H7 (cell line): ENCODE measurements around the gene CUBN. TPM values are rescaled to one million over a fixed set of nuclear protein-coding genes. Genes with fewer than 3 reads are reported as not detected.

Experiments used
- DNase-seq: peaks from one replicate; pipeline ENCODE4 v3.0.0; 2012
- H3K27me3 ChIP-seq: 2 replicates; pipeline ENCODE4 v1.6.0; 2011; ENCODE audit warnings: mild to moderate bottlenecking, low read length; ENCODE audit not compliant: control insufficient read depth, insufficient read depth
- H3K36me3 ChIP-seq: replicated peaks from 2 replicates; pipeline ENCODE4 v1.5.1; 2011; ENCODE audit warnings: low read length; ENCODE audit not compliant: control insufficient read depth, insufficient read depth
- H3K4me3 ChIP-seq: 2 replicates; pipeline ENCODE4 v1.5.1; 2011; ENCODE audit warnings: low read depth, mild to moderate bottlenecking, control low read depth, low read length, moderate library complexity; ENCODE audit not compliant: insufficient read depth
- total RNA-seq: library from RNA; depleted of rRNA; stranded (reverse); fragments of >200 nt; shearing (Covaris generic); gene quantifications from 2 replicates; pipeline ENCODE4 v1.2.3, GENCODE V29; 2014

CUBN gene
- total RNA-seq, 1 experiment from 2014 or later: 0.10 TPM

DNA sequence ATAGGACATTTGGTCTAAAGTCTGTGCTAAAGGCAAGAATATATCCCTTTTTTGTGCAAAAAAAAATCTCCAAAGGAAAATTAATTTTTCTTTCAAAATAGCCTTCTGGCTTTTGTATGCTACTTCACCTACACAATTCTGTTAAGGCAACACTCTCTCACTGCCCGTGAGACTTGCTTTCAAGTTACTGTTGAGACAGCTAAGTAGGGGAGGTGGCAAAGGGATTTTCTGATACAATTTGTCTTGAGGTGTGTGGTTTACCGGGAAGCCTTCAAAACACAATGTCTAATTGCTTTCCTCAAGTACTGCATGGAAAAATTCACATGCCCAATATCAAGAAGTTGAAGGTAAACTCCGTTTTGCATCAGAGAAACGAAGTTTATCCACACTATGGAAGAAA, 261.6 kb downstream of the CUBN start:
- no peak for DNase-seq
- no peaks in the 10 kb centered on the region for H3K27me3 ChIP-seq
- no peak overlapping the region for H3K4me3 ChIP-seq
- no peaks in the 10 kb centered on the region for H3K36me3 ChIP-seq

GRCh38 chr10:16867556-16867955, 262.1 kb downstream of the CUBN start:
- Histone ChIP-seq H3K27me3 (no peaks in the 10 kb centered on the region), H3K36me3 (no peaks in the 10 kb centered on the region), H3K4me3 (no peak overlapping the region)
- peak; percentile 13 for DNase-seq

- H3K4me3 ChIP-seq: no peak overlapping the region
- no peaks in the 10 kb centered on the region for H3K27me3 ChIP-seq
- H3K36me3 ChIP-seq: no peaks in the 10 kb centered on the region
- DNase-seq: no peak
Measured at GRCh38 chr10:16866541-16867275, 262.9 kb downstream of the CUBN start.

GRCh38 chr10:16865766-16866165, 263.8 kb downstream of the CUBN start:
- H3K4me3 ChIP-seq: no peak overlapping the region
- no peaks in the 10 kb centered on the region for H3K27me3 ChIP-seq
- H3K36me3 ChIP-seq: no peaks in the 10 kb centered on the region
- DNase-seq: no peak

DNA sequence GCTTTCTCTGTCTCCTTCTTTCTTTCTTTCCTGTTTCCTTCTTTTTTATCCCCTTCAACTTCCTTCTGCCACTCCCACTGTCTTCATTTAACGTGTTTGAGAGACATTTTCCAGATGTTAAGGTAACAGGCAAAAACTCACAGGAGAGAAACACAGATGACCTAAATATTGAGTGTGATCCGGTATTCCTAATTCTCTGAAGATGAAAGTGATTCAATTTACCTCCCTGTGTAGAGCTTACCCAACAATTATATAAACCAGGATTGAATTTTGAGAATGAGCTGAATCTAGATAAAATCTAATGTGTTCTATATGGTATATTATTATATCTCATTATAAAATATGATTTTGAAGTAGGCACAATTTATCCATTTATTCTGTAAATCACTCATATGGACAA, 265.8 kb downstream of the CUBN start:
- H3K27me3 ChIP-seq: no peaks in the 10 kb centered on the region
- no peaks in the 10 kb centered on the region for H3K36me3 ChIP-seq
- DNase-seq: no peak
- H3K4me3 ChIP-seq: no peak overlapping the region

- Histone ChIP-seq H3K4me3 (no peak overlapping the region), H3K27me3 (no peaks in the 10 kb centered on the region), H3K36me3 (no peaks in the 10 kb centered on the region)
- no peak for DNase-seq
Measured at GRCh38 chr10:16857419-16857818, 272.2 kb downstream of the CUBN start.

DNA sequence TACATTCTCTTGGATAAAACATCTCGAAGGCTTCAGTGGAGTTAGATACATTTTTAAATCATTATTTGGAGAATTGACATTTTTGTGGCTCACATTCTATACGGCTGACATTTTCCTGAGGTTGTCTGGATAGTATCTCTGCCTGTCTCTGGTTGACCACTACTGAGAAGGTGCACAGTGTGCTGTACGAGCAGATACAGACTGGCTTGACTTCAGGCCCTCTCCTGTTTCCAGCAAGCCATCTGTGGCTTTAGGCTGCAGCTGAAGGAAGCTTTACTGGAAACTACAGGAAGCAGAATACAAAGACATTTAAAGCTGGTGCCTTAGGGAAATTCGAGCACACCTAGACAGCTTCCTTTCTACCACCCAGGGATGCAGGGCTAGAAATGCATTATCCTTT, 273.0 kb downstream of the CUBN start:
- Histone ChIP-seq H3K27me3 (no peaks in the 10 kb centered on the region), H3K4me3 (no peak overlapping the region), H3K36me3 (no peaks in the 10 kb centered on the region)
- DNase-seq: peak; percentile 24

- DNase-seq: no peak
- H3K36me3 ChIP-seq: no peaks in the 10 kb centered on the region
Measured at GRCh38 chr10:16856092-16856491, 273.5 kb downstream of the CUBN start.

GRCh38 chr10:16854623-16855022, 275.0 kb downstream of the CUBN start:
- no peak for DNase-seq
- no peak overlapping the region for H3K4me3 ChIP-seq
- H3K27me3 ChIP-seq: no peaks in the 10 kb centered on the region
- no peaks in the 10 kb centered on the region for H3K36me3 ChIP-seq

More at GRCh38 chr10:16856092-16856491, 273.5 kb downstream of the CUBN start:
- H3K4me3 ChIP-seq: no peak overlapping the region
- no peaks in the 10 kb centered on the region for H3K27me3 ChIP-seq

- no peak for DNase-seq
- Histone ChIP-seq H3K4me3 (no peak overlapping the region), H3K36me3 (no peaks in the 10 kb centered on the region), H3K27me3 (no peaks in the 10 kb centered on the region)
Measured at GRCh38 chr10:16853809-16854208, 275.8 kb downstream of the CUBN start.

DNA sequence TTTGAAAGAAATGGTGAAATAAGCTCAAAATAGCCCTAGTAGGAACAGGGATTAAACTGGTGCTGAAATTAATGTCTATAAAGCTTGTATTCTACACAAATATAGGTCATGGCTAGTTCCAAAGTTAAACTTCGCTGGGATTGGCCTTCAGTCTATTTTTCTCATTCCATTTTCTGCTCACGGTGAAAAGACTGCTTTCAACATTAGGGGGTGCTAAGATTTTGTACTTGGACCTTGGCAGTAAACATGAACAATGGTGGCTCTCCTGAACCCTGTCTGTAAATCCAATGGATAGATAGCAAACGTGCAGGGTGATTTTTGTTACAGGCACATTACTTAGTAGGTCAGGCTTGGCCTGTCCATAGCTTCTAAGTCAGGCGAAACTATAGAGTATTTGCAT, 276.4 kb downstream of the CUBN start:
- no peak overlapping the region for H3K4me3 ChIP-seq
- H3K27me3 ChIP-seq: no peaks in the 10 kb centered on the region
- no peaks in the 10 kb centered on the region for H3K36me3 ChIP-seq
- peak; percentile 15 for DNase-seq

DNA sequence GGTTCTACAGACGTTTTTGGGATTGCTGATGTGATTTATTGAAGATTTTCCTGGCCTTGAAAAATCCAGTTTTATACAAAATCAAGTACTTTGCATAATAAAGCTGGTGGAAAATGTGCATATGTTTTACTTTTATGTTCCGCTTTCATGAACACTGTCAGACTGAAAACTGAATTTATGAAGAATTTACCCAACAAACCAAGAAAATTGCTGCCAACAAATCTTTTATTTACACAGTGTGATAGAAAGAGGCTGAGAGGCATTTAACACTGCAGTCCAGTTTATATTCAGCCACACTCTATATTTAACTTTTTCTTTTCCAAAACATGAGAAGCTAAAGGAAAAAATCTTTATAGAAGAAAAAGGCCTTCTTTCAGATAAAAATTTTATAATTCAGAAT, 277.0 kb downstream of the CUBN start:
- Histone ChIP-seq H3K27me3 (no peaks in the 10 kb centered on the region), H3K36me3 (no peaks in the 10 kb centered on the region), H3K4me3 (no peak overlapping the region)
- DNase-seq: no peak

DNA sequence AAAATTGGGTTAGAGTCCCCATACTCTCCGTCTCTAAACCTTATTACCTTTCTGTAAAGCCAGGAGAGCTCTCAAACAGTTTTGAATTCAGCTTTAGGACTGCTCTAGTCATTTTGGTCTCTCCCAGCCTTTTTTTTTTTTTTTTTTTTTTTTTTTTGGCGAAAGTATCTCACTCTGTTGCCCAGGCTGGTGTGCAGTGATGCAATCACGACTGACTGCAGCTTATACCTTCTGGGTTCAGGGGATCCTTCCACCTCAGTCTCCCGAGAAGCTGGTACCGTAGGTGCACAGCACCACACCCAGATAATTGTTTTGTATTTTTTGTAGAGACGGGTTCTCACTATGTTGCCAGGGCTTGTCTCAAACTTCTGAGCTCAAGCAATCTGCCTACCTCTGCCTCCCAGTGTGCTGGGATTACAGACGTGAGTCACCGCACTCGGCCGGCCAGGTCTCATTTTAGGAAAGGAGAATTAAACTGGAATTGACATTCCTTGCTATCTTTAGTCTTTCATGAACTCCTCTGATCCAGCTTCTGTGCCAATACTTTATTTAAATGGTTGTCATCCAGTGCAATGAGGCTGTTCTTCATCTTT, 281.0 kb downstream of the CUBN start:
- DNase-seq: no peak
- no peaks in the 10 kb centered on the region for H3K36me3 ChIP-seq
- no peak overlapping the region for H3K4me3 ChIP-seq
- no peaks in the 10 kb centered on the region for H3K27me3 ChIP-seq

DNA sequence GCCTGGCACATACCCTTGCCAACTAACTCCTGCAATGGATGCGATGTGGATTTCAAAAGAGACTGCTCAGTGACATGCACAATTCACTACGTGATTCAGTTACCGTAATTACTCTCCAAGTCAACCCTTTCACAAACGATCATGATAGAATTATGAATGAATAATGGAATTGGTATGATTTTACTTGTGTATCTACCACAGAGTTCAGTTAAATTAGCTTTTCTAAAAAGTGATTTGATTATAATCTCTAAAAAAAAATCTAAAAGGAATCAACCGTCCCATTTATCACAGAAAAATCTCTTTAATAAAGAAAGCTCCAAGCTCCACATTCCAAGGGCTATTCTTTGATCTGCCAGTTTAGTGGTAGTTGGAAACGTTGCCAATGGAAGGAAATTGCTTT, 282.0 kb downstream of the CUBN start:
- Histone ChIP-seq H3K4me3 (no peak overlapping the region), H3K36me3 (no peaks in the 10 kb centered on the region), H3K27me3 (no peaks in the 10 kb centered on the region)
- no peak for DNase-seq

DNA sequence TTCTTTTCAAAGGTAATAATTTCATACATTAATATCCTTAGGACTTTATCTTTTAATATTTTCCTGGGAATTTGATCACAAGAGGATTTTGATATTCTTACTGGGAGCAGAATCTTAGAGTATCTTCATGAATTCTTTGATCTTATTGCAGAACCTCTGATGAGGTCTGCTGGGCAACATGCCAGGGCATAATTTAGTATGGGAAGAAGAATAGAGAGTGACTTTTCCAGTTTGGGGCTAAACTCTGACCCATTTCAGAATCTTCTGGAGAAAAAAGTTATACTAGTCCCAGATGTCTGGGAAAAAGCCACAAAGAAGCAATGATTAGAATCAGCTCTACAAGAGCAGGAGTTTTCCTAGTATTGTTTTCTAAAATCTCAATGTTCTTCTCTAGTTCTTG, 284.4 kb downstream of the CUBN start:
- Histone ChIP-seq H3K4me3 (no peak overlapping the region), H3K36me3 (no peaks in the 10 kb centered on the region), H3K27me3 (no peaks in the 10 kb centered on the region)
- DNase-seq: no peak
